IPS-18c (cell line): ENCODE data around the gene PPP1R15B.

ENCODE experiments used
- H3K4me3 ChIP-seq: 2 replicates; pipeline ENCODE4 v1.7.0; 2013; ENCODE audit warnings: low read depth, mild to moderate bottlenecking, low read length, moderate library complexity; ENCODE audit not compliant: insufficient read depth
- H3K9me3 ChIP-seq: one replicate; pipeline ENCODE4 v1.6.1; 2013; ENCODE audit warnings: mild to moderate bottlenecking, low read length, moderate library complexity; ENCODE audit not compliant: control insufficient read depth, insufficient read depth

Gene PPP1R15B

DNA sequence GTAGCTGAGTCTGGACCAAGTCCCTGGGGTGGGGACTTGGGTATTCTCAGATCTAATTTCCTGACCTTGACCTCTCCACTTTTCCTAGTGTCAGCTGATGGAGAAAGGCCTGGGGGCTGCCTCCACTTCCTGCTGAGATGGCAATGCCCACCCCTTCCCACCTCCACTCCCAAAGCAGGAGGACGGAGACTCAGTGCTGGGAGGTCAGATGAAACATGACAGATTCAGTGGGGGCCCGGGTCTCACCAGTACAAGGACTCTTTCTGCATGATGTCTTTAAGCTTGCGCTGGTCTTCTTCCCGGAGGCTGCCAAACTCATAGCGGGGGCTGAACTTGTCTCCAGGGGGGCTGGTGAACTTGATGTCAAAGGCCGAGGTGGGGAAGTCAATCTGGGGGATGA is 35.6 kb upstream of the PPP1R15B start:
- no peak overlapping the region for H3K4me3 ChIP-seq
- H3K9me3 ChIP-seq: peaks cover 2% of the 10 kb centered on the region

DNA sequence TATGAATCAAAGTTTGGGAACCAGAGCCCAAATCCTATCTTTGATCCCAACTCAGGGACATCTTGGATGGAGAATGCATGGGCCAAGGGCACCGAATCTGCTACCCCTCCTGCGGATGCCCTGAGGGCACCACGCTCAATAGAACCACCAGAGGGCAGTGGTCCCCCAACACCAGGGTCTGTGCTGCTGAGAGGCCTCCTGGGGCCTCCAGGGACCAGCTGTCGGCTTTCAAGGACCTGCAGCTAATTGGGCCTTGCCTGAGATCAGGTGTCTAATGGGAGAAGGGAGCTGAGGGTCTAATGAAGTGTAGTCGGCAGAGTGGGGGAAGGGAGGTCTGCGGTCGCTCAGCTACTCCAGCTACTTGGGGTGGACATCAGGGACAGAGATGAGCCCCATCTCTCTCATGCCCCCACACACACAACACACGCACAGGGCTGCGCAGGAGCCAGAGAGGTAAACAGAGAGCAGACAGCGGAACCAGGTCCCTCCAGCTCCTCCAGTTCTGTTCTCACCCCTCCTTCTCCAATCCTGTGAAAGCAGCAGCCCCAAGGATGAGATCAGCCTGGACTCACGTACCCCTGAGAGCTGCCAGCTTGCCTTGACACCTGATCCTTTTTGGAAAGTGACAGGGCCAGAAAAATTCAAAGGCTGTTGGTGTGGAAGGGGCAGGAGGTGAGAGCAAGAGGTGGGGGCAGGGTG is 34.9 kb upstream of the PPP1R15B start:
- no peaks in the 10 kb centered on the region for H3K9me3 ChIP-seq
- no peak overlapping the region for H3K4me3 ChIP-seq

DNA sequence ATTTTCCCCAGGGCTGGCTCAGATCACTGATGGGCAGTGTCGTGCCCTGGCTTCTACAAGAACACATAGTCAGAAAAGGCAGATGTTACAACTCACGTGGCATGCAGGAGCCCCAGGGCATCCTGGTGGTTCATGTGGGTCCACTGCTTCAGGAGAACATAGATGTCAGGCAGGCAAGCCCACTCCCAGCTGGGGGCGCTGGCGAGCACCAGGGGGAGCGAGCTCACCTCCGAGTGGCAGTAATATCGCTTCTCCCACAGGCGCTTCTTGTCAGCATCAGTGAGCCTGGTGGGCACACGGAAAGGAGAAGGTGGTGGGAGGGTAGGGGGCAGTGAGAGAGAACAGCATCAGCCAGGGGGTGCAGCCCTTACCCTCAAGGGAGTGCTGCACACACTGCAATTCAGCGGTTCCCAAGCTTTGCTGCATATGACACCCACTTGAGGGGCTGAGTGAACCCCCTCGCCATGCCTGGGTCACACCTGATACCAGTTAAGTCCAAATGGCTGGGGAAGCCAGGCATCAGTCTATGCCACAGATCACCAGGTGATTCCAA is 34.3 kb upstream of the PPP1R15B start:
- H3K4me3 ChIP-seq: no peak overlapping the region
- H3K9me3 ChIP-seq: no peaks in the 10 kb centered on the region

DNA sequence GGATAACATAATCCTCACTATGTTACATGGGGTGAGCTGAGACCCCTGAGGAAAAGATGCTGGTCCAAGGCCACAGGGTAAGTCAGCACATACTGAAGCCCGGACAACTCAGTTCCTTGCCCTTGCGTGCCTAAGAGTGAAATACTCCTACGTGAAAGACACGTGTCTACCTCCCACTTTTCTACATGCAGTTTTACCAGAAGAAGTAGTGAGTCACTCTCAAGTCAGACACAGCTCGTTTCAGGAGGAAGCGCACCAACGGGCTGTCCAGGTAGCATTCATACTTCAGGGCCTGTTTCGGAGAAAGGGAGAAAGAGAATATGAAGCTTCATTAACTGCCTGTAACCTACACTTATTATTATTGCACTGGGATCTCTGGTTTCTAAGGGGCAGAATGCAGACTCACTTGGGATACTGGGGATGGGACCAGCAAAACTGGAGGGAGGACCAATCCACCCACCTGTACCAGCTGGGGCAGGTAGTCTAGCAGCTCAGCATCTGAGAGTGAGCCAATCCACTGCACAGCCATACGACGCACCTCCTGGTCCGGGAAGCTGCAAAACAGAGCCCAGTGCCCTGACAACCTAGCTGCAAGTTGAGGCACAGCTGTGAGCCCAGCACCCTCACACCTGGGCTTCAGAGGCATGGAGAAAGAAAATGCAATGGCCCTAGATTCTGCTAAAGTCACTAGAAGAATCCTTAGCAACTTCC is 32.4 kb upstream of the PPP1R15B start:
- Histone ChIP-seq H3K4me3 (no peak overlapping the region), H3K9me3 (no peaks in the 10 kb centered on the region)

DNA sequence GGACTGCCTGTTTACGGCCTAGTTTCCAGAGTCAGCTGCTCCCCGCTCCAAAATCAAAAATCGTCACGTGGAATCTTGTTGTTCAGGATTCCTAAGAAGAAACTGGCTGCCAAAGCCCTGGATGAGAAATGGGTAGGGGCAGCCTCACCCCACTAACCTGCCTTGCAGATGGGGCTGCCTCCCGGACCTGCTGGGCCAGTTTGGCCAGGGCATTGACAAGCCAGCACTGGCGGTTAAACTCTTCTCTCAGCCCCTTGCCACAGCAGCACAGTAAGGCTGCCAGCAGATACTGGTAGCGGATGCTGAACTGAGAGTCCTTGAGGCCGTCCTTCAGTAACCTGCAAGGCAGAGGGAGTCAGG is 31.6 kb upstream of the PPP1R15B start:
- Histone ChIP-seq H3K4me3 (no peak overlapping the region), H3K9me3 (no peaks in the 10 kb centered on the region)

DNA sequence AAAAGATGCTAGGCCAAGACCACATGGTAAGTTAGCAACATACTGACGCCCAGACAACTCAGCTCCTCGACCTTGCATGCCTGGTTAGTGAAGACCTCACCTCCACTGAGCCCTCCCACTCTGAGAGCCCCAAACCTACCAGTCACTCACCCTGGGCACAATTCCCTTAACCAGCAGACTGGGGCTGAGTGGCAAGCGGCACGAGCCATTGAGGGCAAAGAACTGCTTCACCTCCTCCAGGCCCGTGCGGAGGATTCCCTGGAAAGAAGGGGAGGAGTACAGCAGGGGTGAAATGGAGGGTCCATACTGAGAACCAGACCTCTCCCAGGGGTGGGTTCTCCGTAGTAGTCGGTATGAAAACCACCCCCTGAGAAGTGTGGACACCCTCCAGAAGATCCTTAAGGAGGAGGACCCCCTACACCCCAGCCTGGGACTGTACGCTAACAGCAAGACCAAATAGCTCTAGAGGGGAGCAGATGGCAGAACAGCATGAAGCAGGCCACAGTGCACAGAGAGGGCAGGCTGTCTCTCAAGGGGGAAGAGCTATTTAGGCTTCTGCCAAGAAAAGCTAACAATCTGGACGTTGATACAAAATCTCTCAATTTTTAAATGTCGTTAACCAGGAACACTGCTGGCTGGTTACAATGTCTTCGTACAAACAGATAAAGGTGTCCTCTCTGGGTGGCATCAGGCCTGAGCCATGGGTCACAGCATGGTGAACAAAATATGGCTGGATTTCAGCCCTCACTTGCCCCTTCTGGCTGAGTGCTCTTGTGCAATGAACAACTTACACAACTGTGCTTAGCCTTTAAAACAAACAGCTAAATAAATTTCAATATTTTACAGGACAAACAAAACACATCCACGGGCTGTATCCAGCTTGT is 31.0 kb upstream of the PPP1R15B start:
- Histone ChIP-seq H3K9me3 (no peaks in the 10 kb centered on the region), H3K4me3 (no peak overlapping the region)

DNA sequence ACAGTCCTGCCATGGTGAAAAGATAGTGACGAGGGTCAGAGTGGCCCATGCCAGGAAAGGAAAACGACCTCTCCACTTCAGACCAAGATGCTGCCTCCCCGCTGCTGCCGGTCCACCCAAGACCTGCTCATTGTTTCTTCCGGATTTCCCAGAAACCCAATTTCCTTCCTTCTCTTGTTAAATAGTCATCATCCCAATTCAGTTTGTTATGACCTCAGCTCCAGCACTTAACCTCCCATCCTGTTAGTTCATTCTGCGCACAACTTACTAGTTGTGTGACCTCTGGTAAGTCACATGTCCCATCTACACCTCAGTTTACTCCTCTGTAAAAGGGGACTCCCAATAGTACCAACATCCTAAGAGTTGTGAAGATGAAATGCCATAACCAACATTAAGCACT is 29.9 kb upstream of the PPP1R15B start:
- H3K9me3 ChIP-seq: no peaks in the 10 kb centered on the region
- H3K4me3 ChIP-seq: no peak overlapping the region

DNA sequence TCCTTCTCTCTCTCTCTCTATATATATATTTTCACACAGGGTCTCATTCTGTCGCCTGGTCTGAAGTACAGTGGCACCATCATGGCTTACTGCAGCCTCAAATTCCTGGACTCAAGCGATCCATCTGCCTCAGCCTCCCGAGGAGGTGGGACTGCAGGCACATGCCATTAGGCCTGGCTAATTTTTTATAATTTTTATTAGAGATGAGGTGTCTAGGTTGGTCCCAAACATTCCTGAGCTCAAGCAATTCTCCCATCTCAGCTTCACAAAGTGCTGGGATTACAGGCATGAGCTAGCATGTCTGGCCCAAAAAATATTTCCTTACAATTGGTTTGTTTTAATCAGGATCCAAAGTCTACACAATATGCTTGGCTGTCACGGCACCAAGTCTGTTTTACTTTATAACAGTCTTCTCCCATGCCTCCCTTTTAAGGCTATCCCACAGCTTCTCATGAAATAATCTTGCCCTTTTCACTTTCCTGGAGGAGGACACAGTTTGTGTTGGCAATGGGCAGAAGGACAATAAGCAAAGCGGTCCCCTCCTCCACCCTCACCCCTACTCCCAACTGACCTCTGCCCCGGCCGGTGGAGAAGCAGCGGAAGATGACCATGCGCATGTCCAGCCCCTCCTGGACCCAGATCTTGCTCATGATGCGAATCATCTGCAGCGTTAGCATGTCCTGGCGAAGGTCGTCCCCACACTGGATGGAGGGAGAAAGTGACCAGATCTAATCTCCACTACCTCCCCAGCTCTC is 28.2 kb upstream of the PPP1R15B start:
- H3K4me3 ChIP-seq: no peak overlapping the region
- H3K9me3 ChIP-seq: no peaks in the 10 kb centered on the region

DNA sequence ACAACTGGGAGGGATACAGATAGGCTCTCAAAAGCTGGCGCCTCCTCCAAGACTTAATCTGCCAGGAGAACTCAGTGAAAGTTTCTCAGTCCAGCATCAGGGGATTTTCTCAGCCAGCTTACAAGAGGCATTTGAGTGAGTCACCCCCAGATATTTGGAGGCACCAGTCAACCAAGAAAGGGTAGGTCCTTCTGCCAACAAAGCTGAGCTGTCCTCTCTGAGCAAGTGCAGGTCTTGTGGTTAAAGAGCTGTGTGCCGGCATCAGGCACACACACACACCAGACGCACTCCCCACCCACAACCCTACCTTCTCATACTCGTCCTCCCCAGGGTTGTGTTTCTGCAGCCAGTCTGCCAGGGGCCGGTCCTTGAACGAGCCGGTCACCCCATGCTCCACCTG is 27.0 kb upstream of the PPP1R15B start:
- no peak overlapping the region for H3K4me3 ChIP-seq
- peaks cover 2% of the 10 kb centered on the region for H3K9me3 ChIP-seq

DNA sequence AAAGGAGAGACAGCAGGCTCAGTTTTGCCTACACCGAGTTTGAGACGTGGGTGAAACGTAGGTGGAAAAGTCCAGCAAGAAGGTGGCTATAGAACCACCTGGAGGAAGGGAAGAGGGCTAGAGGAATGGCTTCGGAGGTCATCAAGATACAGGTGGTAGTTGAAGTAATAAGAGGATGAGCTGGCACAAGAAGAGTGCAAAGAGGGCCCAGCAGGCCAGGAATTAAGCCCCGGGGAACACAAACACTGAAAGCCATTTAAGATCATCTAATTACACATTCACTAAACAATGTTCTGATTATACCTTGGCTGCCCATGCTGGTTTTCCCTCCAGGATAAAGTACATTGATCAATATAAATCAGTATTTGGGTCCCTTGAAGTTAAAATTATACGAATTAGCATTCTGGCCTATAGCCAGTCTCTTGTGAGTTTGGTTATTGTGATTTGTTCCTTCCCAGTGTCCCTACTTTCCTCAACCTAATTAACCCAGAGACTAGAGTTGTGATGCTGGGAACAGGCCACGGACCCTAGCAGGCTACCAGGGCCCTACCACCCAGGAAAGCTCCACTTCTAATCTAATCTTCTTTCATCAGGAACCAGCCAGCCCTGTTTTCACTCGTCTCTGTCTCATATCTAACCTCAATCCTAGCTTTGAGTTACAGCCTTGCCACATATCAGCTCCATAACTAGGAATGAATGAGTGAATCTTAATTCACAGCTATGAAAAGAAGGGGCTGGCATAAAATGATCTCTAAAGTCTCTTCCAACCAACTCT is 26.4 kb upstream of the PPP1R15B start:
- Histone ChIP-seq H3K4me3 (no peak overlapping the region), H3K9me3 (peaks cover 2% of the 10 kb centered on the region)

DNA sequence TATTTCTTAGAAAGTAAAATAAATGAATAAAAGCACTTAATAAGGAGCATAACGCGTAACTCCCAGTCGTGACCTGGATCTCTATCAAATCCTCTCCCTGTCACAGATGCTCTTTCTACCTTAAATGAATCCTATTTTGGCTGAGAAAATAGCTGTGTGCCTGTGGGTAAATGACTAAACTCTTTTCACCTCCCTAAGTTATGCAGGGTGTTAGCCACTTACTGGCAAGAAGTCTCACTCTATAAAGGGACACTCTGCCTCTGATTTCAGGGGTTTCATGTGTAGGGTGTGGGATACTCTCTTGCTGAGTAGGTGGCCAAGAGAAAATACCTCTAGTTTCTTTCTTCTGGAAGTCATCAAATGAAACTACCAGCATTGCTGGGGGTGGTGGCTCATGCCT is 24.3 kb upstream of the PPP1R15B start:
- H3K9me3 ChIP-seq: peaks cover 2% of the 10 kb centered on the region
- no peak overlapping the region for H3K4me3 ChIP-seq

DNA sequence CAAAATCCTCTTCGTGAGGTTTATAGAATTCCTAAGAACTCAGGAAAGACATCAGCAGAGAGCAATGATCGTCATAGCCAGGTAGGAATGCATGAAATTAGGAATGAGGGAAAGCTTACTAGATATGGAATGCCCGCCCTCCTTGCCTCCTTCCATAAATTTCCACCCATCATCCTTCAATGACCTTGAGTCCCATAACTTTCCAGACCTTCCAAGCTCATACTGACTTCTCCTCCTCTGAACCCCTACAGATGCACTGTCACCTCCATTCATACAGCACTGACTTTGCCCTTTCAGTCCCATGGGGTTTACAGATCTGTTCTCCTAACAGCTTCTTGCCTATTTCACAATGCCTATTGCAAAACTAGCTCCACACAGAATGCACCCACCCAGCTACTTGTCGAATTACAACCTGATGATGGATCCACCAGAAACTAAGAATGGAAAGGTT is 23.8 kb upstream of the PPP1R15B start:
- peaks cover 2% of the 10 kb centered on the region for H3K9me3 ChIP-seq
- no peak overlapping the region for H3K4me3 ChIP-seq

DNA sequence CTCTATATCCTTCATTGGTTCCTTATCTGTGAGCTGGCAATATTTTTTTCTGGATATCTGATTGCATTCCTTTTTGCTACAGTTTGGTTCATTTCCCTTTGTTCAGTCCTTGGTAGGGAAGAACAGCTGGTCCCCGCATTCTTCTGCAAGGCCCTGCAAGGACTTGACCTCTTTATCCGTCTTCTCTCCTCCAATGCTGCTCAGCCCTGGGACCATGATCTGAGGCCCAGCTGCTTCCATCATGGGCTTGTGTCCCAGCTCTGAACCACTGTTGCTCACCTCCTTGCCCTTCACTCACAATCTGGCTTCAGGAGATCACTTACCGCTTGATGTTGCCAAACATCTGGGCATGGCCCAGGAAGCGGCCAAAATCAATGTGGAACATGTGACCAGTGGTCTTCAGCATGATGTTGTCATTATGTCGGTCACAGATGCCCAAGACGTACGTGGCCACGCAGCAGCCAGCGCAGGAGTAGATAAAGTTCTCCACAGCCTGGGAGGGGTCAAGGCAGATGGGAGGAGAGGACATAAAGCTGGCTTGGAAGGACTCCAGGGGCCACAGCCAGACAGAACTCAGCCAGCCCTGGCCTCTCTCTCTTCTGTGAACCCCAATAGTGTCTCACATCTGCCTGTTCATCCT is 22.6 kb upstream of the PPP1R15B start:
- no peak overlapping the region for H3K4me3 ChIP-seq
- peaks cover 2% of the 10 kb centered on the region for H3K9me3 ChIP-seq

DNA sequence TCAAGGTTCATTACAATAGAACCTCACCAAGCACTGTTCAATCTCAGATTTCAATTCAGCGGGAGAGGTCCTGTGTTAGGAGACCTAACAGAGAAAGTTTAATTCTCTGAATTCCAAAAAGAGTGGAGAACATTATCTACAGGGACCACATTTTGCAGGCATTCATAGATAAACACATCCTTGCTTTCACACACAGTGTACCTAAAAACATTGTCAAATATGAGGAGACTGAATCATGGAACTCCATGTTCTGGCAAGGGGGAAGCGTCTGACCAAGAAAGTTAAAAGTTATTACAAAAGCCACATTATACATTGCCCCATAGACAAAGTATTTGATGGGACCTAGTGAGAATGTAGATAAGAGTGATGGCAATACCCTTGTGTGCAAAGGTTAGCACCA is 21.1 kb upstream of the PPP1R15B start:
- Histone ChIP-seq H3K4me3 (no peak overlapping the region), H3K9me3 (peaks cover 2% of the 10 kb centered on the region)

DNA sequence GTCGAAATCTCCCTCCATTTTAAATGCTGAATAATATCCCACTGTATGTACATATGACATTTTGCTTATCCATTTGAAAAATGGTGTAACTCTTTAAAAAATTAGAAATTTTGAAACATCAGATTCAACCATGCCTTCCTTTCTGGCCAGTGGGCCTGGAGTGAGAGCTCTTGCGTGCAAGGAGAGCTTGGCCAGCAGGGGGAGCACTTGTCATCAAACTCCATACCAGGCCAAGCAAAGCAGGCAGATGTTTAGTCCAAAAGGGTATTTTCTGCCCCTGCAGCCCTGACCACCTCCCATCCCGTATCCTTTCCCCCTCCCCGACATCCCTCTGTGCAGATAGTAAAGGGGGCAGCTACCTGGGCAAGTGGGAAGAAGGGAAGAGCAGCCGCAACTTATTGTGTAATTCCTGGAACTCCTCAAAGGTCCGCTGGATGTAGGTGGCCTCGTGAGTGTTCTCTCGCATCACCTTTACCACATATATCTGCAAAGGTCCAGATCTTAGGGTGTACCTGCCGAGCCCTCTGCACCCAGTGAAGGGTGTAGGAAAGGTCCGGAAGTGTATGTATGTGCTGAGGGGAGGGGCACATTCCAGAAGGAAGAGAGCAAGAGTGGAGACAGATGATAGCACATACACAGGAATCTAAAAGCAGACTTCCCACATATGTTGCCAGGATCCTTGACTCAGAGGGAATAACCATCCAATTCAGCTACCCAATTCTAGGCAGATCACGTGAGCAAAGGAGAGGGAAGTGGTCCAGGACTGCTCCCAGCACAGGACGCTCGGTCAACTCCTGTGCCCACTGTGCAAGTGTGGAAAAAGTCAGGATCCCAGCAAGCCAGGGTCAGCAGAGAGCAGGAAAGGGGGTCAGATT is 19.9 kb upstream of the PPP1R15B start:
- Histone ChIP-seq H3K4me3 (no peak overlapping the region), H3K9me3 (peaks cover 2% of the 10 kb centered on the region)
